Gastrocnemius medialis (tissue), 4 donors: Measurements from ENCODE around the gene IMPDH1. TPM values are rescaled to one million over a fixed set of nuclear protein-coding genes. Genes with fewer than 3 reads are reported as not detected.

Experiments
- ATAC-seq, 2 donors: fragments of 150-250 bp; one replicate each; pipeline ENCODE4 v1.9.1; 2016
- DNase-seq, 2 donors: peaks; one replicate each; pipeline ENCODE4 v3.0.0-alpha.2; 2019
- H3K27ac ChIP-seq, 4 donors: fragments of 200-600 bp; sonication (generic); 1 replicate in 1 of 4; 2 replicates in 3 of 4; pipeline ENCODE4 v1.5.1; 2016 to 2018; ENCODE audit warnings: mild to moderate bottlenecking in 2 of 4, moderate library complexity in 1 of 4
- H3K27me3 ChIP-seq, 3 donors: fragments of 200-600 bp; sonication (generic) in 2 of 3; 1 replicate in 1 of 3; 2 replicates in 2 of 3; pipeline versions ENCODE4 v1.5.1 to v1.6.0; 2016 to 2019; ENCODE audit warnings: mild to moderate bottlenecking in 1 of 3, moderate library complexity in 1 of 3
- H3K36me3 ChIP-seq, 2 donors: fragments of 200-600 bp; sonication (generic) in 1 of 2; one replicate each; pipeline ENCODE4 v1.5.1; 2017 to 2018
- H3K4me1 ChIP-seq, 2 donors: fragments of 200-600 bp; sonication (generic) in 1 of 2; one replicate each; pipeline ENCODE4 v1.5.1; 2016 to 2017; ENCODE audit warnings: mild to moderate bottlenecking in 2 of 2
- H3K4me3 ChIP-seq, 4 donors: fragments of 200-600 bp; sonication (generic) in 3 of 4; 1 replicate in 1 of 4; 2 replicates in 3 of 4; pipeline ENCODE4 v1.5.1; 2016 to 2019; ENCODE audit warnings: mild to moderate bottlenecking in 2 of 4
- H3K9me3 ChIP-seq, 3 donors: fragments of 200-600 bp; sonication (generic) in 2 of 3; 1 replicate in 1 of 3; 2 replicates in 2 of 3; pipeline ENCODE4 v1.5.1; 2016 to 2019
- POLR2A ChIP-seq, 2 donors: fragments of 450-650 bp; IDR thresholded peaks; one replicate each; pipeline ENCODE4 v1.6.1; 2017; ENCODE audit warnings: antibody characterized with exemption in 2 of 2, mild to moderate bottlenecking in 2 of 2, moderate library complexity in 2 of 2
- in situ Hi-C, 4 donors: fragments of 200-750 bp; cut with MboI; loops; one replicate each; pipeline versions ENCODE4 v1.15.0 to v1.8.0; 2017; ENCODE audit warnings: low sequenced_read_pairs in 4 of 4
- intact Hi-C: fragments of 100-400 bp; cut with DNase I; formaldehyde crosslinking; loops from one replicate; pipeline ENCODE4 v1.15.1; 2023; ENCODE audit warnings: low total_unique reads
- total RNA-seq, 4 donors: library from RNA; depleted of rRNA; stranded (reverse); fragments of >200 nt; gene quantifications; one replicate each; pipeline versions ENCODE4 v1.1.0 to v1.2.3, GENCODE V29; 2016
- TF ChIP-seq, protein P1 (sequence below), 5 experiments: fragments of 450-650 bp in 3 of 5; fragments of 200-600 bp in 2 of 5; sonication (generic) in 2 of 5; IDR thresholded peaks in 4 of 5; conservative IDR thresholded peaks in 1 of 5; 1 replicate in 4 of 5; 2 replicates in 1 of 5; pipeline ENCODE4 v1.5.1; 2016 to 2019; ENCODE audit warnings: antibody characterized with exemption in 5 of 5, mild to moderate bottlenecking in 3 of 5, moderate library complexity in 3 of 5

IMPDH1 gene
- total RNA-seq, 4 donors from 2014 or later, result 4.0 to 7.1 (median 4.9) TPM

DNA sequence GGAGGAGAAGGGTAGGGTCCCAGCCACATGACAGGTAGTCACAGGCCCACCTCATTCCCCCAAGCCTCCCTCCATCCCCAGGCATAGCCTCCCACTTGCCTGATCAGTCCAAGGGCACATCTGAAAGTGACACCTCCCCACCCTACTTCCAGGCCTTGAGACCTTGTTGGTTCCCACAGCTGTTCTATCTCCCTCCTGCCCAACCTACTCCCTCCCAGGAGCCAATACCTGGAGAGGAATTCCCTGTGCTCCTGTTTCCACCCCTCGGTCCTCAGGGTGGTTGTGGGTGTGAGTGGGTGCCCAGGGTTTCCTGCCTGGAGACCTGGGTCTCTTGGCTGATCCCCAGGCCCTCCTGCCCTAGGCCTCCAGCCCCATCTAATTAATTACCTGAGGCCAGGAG is 11.6 kb upstream of the IMPDH1 start:
- no peak for TF ChIP-seq POLR2A (IDR thresholded peaks at IDR 0.05)
- TF ChIP-seq, protein P1, sequence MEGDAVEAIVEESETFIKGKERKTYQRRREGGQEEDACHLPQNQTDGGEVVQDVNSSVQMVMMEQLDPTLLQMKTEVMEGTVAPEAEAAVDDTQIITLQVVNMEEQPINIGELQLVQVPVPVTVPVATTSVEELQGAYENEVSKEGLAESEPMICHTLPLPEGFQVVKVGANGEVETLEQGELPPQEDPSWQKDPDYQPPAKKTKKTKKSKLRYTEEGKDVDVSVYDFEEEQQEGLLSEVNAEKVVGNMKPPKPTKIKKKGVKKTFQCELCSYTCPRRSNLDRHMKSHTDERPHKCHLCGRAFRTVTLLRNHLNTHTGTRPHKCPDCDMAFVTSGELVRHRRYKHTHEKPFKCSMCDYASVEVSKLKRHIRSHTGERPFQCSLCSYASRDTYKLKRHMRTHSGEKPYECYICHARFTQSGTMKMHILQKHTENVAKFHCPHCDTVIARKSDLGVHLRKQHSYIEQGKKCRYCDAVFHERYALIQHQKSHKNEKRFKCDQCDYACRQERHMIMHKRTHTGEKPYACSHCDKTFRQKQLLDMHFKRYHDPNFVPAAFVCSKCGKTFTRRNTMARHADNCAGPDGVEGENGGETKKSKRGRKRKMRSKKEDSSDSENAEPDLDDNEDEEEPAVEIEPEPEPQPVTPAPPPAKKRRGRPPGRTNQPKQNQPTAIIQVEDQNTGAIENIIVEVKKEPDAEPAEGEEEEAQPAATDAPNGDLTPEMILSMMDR (IDR thresholded peaks at IDR 0.05 in 4 of 5, conservative IDR thresholded peaks at IDR 0.05 in 1 of 5), result no peak
- no peaks in the 10 kb centered on the region for H3K27me3 ChIP-seq
- no peak for DNase-seq
- H3K27ac ChIP-seq, result no peak overlapping the region
- no peak for ATAC-seq
- H3K9me3 ChIP-seq, result no peaks in the 10 kb centered on the region
- no peaks in the 10 kb centered on the region for H3K36me3 ChIP-seq
- no peaks in the 10 kb centered on the region for H3K4me1 ChIP-seq
- no peak overlapping the region for H3K4me3 ChIP-seq
- intact Hi-C loops (no loop called here), in situ Hi-C loops (no loop called here)

DNA sequence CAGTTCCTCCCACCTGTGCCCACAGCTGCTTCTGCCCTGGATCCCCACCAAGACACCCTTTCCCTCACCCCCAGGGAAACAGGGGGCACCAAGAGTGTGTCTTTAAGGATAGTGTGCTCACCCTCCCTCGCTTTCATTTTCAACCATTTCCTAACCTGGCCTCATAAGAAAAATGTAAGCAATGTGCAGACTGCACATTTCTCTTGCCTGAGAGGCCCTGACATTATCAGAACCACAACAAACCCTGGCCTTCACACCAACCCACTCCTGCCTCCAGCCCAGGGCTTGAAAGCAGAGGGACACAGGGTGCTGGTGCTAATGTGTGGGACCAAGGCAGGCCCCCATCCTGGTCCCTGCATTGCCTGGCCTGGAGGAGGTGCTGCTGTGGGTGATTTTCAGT is 11.0 kb upstream of the IMPDH1 start:
- intact Hi-C loops, result no loop called here
- Histone ChIP-seq H3K4me1 (no peaks in the 10 kb centered on the region), H3K9me3 (no peaks in the 10 kb centered on the region), H3K27me3 (no peaks in the 10 kb centered on the region), H3K4me3 (no peak overlapping the region), H3K36me3 (no peaks in the 10 kb centered on the region), H3K27ac (no peak overlapping the region)
- no peak for ATAC-seq
- TF ChIP-seq POLR2A (IDR thresholded peaks at IDR 0.05), result no peak
- TF ChIP-seq, protein P1 (IDR thresholded peaks at IDR 0.05 in 4 of 5, conservative IDR thresholded peaks at IDR 0.05 in 1 of 5), result no peak
- no peak for DNase-seq
- in situ Hi-C loops, result no loop called here

DNA sequence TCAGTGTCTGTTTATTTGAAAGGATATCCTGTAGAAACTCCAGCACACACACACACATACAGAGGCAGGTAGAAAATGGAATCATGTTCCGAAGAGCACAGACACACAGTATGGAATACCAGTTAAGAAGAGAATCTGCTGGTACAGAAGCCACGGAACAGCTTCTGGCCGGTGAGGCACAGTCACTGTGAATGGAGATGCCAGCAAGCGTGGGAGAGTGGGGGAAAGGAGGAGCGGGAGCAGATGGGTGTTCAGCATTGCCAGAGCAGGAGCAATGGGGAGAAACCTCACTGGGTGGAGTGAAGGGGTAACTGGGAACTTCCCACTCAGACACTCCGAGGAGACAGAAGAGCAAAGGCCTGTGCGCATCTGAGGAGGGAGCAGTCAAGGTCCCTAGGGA is 9.5 kb upstream of the IMPDH1 start:
- ATAC-seq, result no peak
- H3K4me3 ChIP-seq, result no peak overlapping the region
- TF ChIP-seq, protein P1 (IDR thresholded peaks at IDR 0.05 in 4 of 5, conservative IDR thresholded peaks at IDR 0.05 in 1 of 5), result no peak
- no peak for TF ChIP-seq POLR2A (IDR thresholded peaks at IDR 0.05)
- no peaks in the 10 kb centered on the region for H3K9me3 ChIP-seq
- intact Hi-C loops (no loop called here), in situ Hi-C loops (no loop called here)
- no peak overlapping the region for H3K27ac ChIP-seq
- no peaks in the 10 kb centered on the region for H3K36me3 ChIP-seq
- H3K4me1 ChIP-seq, result no peaks in the 10 kb centered on the region
- DNase-seq, result no peak
- H3K27me3 ChIP-seq, result no peaks in the 10 kb centered on the region

DNA sequence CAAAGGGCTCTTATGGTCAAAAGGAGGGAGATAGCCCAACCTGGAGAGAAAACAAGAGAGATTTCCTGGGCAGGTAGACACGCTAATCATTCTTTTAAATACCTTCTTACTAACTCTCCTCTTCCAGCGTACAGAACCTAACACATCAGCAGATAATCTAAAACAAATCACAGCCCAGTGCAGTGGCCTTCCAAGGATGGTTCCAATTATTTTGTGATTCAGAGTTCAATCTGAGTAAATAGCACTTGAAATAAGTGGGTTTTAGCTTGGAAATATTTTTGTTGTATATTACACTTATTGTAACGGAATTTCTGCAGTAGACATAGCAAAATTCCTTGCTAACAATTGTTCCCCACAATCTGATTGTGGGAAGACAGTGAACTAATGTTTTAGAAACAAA is 7.3 kb upstream of the IMPDH1 start:
- no peaks in the 10 kb centered on the region for H3K27me3 ChIP-seq
- H3K4me1 ChIP-seq, result no peaks in the 10 kb centered on the region
- no peak overlapping the region for H3K4me3 ChIP-seq
- H3K9me3 ChIP-seq, result no peaks in the 10 kb centered on the region
- ATAC-seq, result no peak
- no peak overlapping the region for H3K27ac ChIP-seq
- in situ Hi-C loops (no loop called here), intact Hi-C loops (no loop called here)
- TF ChIP-seq, protein P1 (IDR thresholded peaks at IDR 0.05 in 4 of 5, conservative IDR thresholded peaks at IDR 0.05 in 1 of 5), result no peak
- no peak for TF ChIP-seq POLR2A (IDR thresholded peaks at IDR 0.05)
- no peak for DNase-seq
- no peaks in the 10 kb centered on the region for H3K36me3 ChIP-seq

DNA sequence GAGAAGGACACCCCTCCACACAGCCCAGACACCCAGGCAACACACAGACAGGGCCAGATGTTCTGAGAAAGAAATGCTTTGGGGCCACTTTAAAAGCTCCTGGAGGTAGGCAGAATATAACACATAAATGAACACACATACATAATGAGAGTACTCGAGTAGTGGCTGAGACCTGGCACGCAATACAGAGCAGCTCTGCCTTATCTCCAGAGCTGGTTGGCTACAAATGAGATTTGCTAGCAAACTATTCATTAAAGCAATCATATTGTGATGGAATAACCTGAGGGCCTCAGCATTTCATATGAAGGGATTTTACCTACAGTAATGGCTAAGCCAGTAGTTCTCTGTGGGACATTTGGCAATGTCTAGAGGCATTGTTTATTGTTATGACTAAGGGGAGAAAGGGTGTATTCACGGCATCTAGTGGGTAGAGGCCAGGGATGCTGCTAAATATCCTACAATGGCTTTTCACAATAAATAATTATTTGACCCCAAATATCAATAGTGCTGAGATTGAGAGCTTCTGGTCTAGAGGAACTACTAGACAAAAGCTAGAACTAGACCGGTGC is 5.5 kb upstream of the IMPDH1 start:
- no peak for ATAC-seq
- intact Hi-C loops, result no loop called here
- in situ Hi-C loops, result no loop called here

More for the DNA sequence above, 5.5 kb upstream of the IMPDH1 start:
- Histone ChIP-seq H3K27me3 (peaks cover 0 to 3% (median 2%) of the 10 kb centered on the region in 3 donors), H3K27ac (no peak overlapping the region), H3K36me3 (no peaks in the 10 kb centered on the region), H3K9me3 (no peaks in the 10 kb centered on the region), H3K4me1 (peaks cover 0 to 5% of the 10 kb centered on the region in 2 donors), H3K4me3 (no peak overlapping the region)
- no peak for DNase-seq
- TF ChIP-seq, protein P1 (IDR thresholded peaks at IDR 0.05 in 4 of 5, conservative IDR thresholded peaks at IDR 0.05 in 1 of 5), result no peak
- TF ChIP-seq POLR2A (IDR thresholded peaks at IDR 0.05), result no peak
